CD4-positive, alpha-beta T cell treated with Interleukin-4 for 1 hour (primary cell): Measurements from ENCODE around the gene KIFBP.
"Not testable (repeated sequence)": the region's sequence is repeated elsewhere in the genome, so short reads cannot be mapped to it uniquely, and the experiment has no call there.

Experiments
- DNase-seq, 2 donors: peaks; one replicate each; pipeline ENCODE4 v3.0.0-alpha.2; 2020 to 2022

The KIFBP gene

DNA sequence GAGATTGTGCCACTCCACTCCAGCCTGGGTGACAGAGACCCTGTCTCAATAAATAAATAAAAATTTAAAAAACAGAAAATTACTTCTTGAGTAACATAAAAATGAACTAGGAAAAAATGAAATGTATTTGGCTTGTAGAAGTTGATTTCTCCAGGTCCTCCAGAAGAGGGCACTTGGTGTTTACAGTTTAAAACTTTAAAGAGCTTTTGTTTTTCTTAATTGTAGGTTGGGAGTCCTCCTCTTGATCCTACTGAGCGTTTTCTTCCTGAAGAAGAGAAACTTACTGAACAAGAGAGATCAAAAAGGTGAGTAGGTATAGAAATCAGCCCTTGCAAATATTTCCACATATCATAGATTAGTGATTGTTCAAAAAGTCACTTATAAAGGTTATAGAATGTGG, 16.2 kb downstream of the KIFBP start:
- DNase-seq, result peak in 1 of 2 donors; percentile 73

DNA sequence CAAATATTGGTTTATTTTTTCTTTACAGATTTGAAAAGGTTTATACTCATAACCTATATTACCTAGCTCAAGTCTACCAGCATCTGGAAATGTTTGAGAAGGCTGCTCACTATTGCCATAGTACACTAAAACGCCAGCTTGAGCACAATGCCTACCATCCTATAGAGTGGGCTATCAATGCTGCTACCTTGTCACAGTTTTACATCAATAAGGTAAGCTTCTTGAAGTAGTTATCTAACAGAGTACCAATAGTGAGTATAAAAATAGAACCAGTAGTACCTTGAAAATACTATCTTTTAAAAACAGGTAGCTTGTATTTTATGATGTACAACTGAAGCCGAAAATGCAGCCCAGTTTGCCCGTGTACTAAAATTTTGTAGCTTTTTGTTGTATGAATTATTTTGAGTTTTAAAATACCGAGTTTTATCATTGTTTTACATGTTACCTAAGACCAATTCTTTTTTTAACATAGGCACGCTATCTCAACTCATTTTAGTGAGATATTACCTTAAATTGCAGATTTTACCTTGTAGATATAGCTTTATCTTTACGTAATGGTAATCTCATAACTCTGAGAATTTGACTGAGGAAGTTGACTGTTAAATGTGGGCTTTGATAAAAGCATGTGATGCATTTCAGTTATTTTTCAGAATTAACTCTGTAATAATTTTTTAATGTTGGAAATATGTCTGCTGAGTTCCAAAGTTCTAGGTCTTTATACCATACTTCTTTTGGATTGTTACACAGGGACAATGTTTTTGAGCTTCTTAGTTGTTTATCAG, 17.3 kb downstream of the KIFBP start:
- DNase-seq, result no peak

DNA sequence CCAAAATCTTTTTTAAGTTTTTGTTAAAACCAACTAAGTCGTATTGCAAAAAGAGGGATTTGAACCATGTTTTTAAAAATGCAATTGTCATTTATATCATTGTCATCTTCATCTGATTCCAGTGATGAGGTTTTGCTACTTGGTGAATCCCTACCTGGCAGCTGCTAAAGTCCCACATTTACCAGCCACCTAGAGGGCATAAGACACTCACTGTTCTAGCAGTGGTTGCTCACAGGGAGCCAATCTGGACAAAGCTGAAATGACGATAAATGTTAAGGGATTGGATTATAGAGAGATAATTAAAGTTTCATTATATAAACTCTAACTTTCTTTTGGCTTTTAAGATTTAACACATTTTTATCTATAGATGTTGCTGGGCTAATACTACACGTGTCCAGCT, 18.7 kb downstream of the KIFBP start:
- DNase-seq, result no peak

DNA sequence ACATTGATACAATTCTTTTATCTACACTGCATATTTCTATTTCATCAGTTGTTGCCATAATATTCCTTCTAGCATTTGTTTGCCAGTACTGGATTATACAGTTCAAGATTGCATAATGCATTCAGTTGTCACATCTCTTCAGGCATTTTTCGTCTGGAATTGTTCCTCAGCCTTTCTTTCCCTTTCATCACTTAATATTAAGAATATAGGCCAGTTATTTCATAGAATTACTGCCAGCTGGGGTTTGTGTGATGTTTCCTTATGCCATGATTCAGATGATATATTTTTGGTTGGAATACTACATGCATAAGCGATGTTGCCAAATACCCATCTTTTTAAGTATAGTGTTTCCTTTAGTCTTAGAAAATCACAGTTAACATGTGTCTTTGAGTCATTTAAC, 20.8 kb downstream of the KIFBP start:
- no peak for DNase-seq

DNA sequence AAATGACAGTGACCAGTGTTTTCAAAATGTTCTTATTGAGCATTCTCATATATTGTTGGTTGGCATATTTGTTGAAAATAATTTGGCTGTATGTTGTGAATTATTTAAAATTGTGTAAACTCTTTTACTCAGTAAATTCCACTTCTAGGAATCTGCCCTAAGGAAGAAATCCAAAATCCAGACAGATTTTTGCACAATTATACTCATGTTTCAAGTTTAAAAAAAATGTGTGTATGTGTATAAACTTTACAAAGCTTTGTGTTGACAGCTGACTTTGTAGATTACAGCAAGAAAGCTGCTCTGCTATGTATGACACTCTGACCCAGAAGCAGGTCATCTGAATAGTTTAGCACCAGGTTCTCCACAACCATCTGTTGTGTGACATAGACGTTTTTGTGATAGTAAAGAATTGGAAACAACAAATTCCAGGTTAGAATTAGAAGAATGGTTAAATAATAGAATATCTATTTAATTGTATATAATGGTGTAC, 21.6 kb downstream of the KIFBP start:
- DNase-seq, result no peak

DNA sequence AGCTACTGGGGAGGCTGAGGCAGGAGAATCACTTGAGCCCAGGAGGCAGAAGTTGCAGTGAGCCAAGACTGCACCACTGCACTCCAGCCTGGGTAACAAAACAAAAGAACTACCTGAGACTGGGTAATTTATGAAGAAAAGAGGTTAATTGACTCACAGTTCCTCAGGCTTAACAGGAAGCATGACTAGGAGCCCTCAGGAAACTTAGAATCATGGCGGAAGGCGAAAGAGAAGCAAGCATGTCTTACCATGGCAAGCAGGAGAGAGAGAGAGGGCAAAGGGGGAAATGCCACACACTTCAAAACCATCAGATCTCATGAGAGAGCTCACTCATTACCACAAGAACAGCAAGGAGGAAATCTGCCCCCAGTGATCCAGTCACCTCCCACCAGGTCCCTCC, 24.2 kb downstream of the KIFBP start:
- peak in 1 of 2 donors; percentile 20 for DNase-seq

DNA sequence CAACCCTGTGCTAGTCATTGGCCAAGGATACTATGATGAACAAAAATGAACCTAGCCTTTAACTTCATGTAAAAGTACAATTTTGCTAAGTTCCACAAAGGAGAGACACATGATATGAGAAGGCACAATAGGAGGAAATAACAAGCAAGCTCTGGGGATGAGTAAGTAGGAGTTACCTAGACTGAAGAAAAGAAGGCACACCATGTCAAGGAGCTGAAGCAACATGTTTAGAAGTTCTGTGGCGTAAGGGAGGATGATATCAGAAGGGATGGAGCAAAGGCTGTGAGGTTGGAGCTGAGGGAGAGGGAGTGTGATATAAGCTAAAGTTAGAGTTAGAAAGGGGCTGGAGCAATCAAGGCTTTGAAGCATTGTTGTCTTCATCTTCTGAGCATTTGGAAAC, 25.6 kb downstream of the KIFBP start:
- no peak for DNase-seq

DNA sequence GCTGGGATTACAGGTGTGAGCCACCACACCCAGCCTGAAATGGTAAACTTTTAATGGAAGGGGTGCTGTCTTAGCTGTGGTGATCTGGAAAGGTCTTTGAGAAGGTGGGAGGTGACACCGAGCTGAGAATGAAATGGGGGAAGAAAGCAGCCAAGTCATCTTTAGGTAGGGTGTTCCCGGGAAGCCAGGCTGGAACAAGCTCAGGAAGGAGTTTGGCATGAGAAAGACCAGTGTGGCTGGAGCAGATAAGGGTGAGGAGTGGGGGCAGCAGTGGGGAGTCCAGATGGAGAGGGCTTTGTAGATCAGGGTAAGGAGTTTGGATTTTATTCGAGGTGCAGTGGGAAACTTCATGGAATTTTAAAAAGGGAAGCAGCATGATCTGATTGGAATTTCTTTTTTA, 30.0 kb downstream of the KIFBP start:
- no peak for DNase-seq

DNA sequence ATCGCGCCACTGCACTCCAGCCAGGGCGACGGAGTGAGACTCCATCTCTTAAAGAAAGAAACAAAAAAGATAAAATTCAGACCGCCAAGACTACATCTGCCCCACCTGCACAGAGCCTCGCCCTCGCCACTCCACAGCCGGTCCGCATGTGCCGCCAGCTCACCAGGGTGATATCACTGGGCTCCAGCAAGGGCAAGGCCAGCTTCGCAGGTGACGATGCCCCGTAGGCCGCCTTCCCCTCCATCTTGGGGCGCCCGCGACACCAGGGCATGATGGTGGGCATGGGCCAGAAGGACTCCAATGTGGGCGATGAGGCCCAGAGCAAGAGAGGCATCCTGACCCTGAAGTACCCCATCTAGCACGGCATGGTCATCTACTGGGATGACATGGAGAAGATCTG, 34.0 kb downstream of the KIFBP start:
- DNase-seq, result no peak

DNA sequence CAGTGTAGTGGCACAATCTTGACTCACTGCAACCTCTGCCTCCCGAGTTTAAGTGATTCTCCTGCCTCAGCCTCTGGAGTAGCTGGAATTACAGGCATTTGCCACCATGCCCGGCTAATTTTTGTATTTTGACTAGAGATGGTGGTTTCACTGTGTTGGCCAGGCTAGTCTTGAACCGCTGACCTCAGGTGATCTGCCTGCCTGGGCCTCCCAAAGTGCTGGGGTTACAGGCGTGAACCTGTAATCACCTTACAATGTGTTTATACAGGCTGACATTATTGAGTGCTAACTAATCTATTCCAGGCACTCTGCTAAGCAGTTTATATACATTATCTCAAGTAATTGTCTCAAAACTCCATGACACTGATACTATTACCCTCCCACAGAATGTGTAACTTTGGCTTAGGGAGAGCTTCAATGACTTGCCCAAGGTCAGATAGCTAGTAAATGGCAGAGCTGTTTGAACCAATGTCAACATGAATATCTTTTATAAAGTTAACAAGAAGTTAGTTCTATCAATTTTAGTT, 36.8 kb downstream of the KIFBP start:
- DNase-seq, result no peak

DNA sequence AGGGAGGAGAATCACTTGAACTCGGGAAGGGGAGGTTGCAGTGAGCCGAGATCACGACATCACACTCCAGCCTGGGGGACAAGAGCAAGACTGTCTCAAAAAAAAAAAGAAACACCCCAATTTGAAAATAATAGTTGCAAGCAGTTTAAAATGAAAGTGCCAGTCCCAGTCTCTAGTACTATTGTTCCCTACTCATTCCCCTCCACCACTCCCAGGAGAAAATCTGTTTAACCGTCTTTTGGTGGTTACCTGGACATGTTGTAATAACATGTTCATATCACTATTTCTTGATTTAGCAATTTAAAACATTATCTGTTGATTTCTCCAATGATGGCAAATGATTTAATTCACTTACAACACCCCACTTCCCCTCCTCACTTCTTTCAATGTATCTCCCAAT, 44.7 kb downstream of the KIFBP start:
- no peak for DNase-seq

DNA sequence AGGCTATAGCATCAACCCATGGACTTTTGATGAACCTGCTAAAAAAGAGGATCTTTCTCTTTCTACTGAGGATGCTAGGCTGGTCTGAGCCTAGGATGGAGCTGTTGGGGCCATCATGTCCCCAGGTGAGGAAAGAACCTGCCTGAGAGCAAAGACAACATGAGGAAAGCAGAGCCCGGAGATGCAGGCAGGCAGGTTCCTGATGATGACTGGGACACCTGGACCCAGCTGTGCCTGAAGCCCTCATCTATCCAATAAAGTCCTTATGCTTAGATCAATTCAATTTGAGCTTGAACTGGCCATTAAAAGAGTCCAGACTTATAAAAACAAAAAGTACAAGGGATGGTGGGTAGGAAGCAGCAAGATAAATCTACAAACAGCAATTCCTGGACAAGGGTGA, 48.9 kb downstream of the KIFBP start:
- no peak for DNase-seq

DNA sequence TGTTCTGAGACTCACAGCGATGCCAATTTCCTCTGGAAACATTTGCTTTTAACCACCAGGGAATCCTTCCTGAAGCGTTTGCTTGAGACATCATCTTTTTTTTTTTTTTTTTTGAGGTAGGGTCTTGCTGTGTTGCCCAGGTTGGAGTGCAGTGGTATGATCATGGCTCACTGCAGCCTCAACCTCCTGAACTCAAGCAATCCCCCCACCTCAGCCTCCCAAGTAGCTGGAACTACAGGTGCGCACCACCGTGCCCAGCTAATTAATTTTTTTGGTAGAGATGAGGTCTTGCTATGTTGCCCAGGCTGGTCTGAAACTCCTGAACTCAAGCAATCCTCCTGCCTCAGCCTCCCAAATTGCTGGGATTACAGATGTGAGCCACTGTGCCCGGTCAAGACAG, 52.3 kb downstream of the KIFBP start:
- DNase-seq, result not testable (repeated sequence)

DNA sequence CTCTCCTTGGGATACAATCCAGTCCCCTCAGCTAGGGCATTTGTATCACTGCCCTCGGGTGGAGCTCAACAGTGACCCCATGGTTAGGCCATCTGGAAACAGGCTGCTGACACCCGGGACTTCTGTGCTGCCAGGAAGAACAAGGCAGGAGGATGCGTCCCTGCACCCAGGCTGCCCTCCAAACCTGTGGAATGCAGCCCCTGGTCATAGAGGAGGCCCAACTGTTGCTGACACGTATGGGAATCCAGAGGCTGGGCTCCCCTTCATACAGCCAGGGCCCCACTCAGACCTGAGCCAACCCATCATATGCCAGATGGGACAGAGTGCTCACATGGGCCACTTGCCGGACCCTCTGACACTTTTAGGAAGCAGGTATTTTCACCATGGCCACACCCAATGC, 53.8 kb downstream of the KIFBP start:
- DNase-seq, result no peak

DNA sequence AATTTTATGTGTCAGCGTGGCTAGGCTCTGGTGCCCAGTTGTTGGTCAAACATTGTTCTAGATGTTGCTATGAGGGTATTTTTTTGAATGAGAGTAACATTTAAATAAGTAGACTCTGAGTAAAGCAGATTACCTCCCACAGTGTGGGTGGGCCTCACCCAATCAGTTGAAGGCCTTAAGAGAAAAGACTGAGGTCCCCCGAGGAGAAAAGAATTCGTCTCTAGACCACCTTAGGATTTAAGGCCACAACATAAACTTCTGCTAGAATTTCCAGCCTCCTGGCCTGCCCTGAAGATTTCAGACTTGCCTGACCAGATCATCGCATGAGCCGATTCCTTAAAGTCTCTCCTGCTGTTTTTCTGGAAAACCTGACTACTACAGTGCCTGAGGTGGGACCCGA, 54.2 kb downstream of the KIFBP start:
- no peak for DNase-seq

DNA sequence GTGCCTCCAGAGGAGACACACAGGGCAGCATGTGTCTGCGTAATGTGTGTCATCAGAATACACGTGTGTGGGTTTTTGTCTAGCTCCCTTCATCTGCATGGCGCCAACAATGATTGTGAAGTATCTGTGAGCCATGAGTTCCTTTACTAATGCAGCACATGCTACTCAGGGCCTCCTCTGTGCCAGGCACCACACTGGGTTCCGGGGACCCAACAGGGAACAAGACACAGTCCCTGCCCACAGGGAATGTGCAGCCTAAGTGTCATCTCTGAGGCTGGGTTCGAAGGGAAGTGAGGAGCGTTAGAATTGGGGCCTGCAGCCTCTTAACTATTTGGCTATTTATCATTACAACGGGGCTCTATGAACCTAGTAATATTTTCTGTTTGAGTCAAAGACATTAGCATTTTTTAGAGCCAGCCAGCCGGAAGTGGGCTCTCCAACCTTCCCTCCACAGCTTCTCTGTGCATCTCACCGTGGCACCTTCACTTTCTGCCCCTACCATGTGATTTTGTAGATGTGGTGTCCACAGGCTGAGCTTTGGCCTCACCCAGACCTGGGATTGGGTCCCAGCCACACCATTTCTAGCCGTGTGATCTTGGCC, 55.4 kb downstream of the KIFBP start:
- DNase-seq, result peak in 1 of 2 donors; percentile 45

DNA sequence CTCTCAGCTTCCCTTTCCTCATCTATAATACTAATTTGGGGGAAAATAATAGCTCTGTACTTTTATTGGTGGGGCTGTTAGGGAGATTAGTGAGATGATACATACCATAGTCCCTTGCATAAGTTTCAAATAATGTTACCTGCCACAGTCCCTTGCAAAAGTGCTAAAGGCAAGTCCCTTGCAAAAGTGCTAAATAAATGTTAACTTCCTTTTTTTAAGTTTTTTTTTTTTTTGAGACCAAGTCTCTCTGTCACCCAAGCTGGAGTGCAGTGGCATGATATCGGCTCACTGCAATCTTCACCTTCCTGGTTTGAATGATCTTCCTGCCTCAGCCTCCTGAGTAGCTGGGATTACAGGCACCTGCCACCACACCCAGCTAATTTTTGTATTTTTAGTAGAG, 55.9 kb downstream of the KIFBP start:
- DNase-seq, result peak in 1 of 2 donors; percentile 30

DNA sequence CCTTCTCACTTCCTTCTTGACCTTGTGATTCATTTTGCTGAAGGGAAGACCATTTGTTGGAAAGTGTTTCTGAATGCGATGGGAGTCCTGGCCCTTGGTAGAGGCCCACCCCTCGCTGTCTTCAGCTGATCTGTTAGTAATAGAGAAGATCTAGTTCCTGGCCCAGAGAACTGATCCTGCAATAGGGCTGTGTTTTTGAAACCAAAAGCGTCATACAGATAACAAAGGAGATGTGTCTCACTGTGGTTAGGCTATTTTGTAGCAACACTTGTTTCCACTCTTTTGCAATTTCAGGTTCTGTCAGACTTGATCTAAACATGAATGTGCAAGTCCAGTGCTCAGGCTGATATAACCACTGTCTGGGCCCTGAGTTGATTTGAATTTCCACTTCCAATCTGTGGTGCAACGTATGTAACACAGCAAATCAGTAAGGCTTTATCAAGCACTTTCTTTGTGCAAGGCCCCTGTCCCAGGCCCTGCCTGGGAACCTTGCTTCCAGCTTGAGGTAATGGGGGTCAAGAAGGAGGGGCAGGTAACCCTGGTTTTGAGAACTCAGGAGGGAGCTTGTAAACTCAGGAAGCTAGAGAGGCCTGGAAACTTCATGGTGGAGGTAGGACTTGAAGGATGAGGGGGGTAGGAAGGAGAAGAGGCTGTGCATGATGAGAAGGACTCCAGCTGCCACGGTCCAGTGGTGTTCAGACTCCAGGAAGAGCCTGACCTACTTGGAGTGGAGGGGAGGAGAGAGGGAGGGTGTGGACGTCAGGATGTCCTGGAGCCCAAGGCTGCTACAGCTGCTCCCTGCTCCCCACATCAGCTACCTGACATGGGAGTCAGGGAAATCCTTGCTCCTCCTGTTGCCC, 57.1 kb downstream of the KIFBP start:
- peak; percentile 67 to 70 for DNase-seq

DNA sequence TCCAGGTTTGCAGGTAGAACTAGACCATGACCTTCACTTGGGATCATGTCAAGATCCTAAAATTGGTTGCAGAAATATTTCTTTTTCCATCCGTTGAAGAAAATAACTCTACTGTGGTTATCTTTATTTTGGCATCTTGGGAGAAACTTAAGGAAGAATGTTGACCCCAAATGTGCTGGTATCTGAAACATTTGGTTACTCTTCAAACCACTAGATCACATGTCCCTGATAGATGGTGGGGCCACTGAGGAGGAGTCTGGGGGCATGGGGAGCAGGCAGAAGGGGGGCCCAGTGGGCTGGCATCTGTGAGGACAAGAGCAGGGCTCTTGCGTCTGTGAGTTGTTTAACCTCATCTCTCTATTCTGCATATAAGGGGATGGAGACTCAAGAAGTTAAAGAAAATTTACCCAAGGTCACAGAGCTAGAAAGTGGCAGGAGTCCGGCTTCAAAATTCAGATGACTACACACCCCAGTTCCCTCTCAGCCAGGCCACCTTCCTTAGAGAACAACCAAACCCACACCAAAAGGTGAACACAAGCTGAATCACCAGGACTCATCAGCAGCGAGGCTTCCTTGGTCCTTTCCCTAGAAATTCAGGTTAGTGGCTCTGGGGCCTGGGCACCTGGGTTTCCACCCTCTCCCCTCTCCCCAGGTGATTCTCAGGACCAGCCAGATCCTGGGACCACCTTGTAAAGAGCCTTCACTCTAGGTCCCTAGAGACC, 58.7 kb downstream of the KIFBP start:
- DNase-seq, result peak in 1 of 2 donors; percentile 45

DNA sequence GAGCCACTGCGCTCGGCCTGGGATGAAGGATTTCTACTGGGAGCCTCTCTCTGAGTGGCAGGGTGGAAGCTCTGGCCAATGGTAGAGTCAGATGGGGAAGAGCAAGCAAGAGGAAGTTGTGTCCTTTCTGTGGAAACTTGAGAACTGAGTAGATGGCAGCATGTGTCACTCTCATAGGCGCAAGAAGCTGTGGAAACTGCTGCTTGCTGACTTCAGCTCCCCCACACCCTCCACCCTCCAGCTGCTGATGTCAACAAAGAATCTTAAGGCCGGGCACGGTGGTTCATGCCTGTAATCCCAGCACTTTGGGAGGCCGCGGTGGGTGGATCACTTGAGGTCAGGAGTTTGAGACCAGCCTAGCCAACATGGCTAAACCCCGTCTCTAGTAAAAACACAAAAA, 59.5 kb downstream of the KIFBP start:
- peak; percentile 34 to 83 for DNase-seq

DNA sequence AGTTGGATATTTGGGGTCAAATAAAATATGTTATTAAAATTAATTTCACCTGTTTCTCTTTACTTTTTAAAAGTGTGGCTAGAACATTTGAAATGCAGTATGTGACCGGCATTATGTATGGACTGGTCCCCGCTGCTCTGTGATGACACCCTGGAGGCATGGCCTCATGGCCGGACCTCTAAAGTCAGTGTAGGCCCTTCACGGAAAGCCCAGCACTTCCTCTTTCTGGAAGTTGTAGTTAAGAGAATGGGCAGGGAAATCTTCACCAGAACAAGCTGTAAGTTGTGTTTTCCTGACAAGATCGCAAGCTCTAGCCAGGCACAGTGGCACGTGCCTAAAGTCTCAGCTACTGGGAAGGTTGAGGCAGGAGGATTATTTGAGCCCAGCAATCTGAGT, 61.0 kb downstream of the KIFBP start:
- DNase-seq, result peak in 1 of 2 donors; percentile 66

DNA sequence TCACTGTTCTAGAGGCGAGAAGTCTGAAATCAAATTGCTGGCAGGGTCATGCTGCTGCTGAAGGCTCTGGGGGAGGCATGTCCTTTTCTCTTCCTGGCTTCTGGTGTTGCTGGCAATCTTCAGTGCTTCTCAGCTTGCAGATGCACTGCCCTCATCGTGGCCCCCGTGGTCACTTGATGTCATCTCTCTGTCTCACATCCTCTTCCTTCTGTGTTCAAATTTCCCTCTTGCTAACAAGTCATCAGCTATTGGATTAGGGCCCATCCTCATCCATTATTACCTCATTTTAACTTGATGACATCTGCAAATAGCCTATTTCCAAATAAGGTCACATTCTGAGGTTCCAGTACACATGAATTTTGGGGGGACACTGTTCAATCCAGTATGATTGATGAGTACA, 62.7 kb downstream of the KIFBP start:
- peak; percentile 36 to 71 for DNase-seq
